Neural cell (in vitro differentiated cells): ENCODE results near the gene RPL18.

Experiments used
- EZH2 ChIP-seq: fragments of 200-600, 300-800 bp; shearing (Covaris generic), sonication (generic); IDR thresholded peaks from 2 replicates; pipeline ENCODE4 v1.6.1; 2014; ENCODE audit warnings: antibody characterized with exemption, low read length, borderline replicate concordance, mild to moderate bottlenecking; ENCODE audit not compliant: insufficient read depth, poor library complexity, severe bottlenecking
- POLR2AphosphoS5 ChIP-seq: IDR thresholded peaks from 2 replicates; pipeline ENCODE4 v1.6.1; 2012
- RAD21 ChIP-seq: fragments of 450-650 bp; conservative IDR thresholded peaks from 2 replicates; pipeline ENCODE4 v1.6.1; 2014; ENCODE audit warnings: antibody characterized with exemption, mild to moderate bottlenecking, moderate library complexity
- TAF1 ChIP-seq: IDR thresholded peaks from 2 replicates; pipeline ENCODE4 v1.6.1; 2012; ENCODE audit warnings: low read depth
- TF ChIP-seq, protein P1 (sequence below): fragments of 450-650 bp; IDR thresholded peaks from 2 replicates; pipeline ENCODE4 v1.5.1; 2014; ENCODE audit warnings: antibody characterized with exemption, mild to moderate bottlenecking, moderate library complexity; ENCODE audit not compliant: poor library complexity, severe bottlenecking

DNA sequence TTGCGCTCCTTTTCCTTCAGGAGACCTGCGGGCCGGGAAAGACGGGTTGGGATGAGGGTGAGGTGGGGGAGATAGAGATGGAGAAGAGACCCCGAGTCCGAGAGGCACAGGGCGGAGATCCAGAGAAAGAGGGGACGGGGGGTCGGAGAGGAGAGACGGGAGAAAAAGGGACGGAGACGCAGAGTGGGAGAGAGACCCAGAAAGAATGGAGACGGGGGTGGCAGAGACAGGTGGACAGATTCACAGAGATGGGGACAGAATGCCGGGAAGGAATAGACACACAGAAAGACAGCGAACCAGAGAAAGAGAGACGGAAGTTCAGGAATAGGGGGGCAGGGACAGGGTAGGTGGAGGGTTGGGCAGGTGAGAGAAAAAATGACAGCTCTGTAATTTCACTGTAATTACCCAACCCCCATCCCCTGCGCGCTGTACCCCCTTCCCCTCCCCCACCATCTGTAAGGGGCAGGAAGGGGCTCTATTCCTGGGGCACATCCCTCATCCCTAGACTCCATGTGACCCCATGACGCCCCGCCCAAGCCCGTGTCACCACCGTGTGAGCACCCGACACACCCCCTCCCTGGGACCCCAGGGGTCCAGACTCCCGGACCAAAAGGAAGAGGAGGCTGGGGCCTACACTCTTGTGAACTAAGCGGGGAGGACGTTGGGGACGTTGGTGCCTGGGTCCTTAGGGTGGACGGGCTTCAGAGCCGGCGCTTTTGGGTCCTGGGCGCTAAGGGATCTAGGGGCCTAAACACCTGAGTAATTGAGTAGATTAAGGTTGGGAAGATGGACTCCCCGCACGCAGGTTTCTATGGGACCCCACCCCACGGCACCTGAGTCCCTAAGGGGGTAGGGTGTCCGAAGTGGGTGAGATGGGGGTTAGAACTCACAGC is 17.2 kb upstream of the RPL18 start:
- TF ChIP-seq, protein P1, sequence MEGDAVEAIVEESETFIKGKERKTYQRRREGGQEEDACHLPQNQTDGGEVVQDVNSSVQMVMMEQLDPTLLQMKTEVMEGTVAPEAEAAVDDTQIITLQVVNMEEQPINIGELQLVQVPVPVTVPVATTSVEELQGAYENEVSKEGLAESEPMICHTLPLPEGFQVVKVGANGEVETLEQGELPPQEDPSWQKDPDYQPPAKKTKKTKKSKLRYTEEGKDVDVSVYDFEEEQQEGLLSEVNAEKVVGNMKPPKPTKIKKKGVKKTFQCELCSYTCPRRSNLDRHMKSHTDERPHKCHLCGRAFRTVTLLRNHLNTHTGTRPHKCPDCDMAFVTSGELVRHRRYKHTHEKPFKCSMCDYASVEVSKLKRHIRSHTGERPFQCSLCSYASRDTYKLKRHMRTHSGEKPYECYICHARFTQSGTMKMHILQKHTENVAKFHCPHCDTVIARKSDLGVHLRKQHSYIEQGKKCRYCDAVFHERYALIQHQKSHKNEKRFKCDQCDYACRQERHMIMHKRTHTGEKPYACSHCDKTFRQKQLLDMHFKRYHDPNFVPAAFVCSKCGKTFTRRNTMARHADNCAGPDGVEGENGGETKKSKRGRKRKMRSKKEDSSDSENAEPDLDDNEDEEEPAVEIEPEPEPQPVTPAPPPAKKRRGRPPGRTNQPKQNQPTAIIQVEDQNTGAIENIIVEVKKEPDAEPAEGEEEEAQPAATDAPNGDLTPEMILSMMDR, result no peak
- TF ChIP-seq POLR2AphosphoS5 (no peak), RAD21 (no peak), TAF1 (no peak), EZH2 (no peak)
